CD8-positive, alpha-beta memory T cell (primary cell): Measurements from ENCODE around the gene C12orf57. TPM values are rescaled to one million over a fixed set of nuclear protein-coding genes. Genes with fewer than 3 reads are reported as not detected.

Source experiments
- CTCF ChIA-PET: fragments of 350-600 bp; sonication (Branson Sonifier 250); formaldehyde crosslinking; loops from one replicate; lab custom pipeline; 2021; ENCODE audit warnings: antibody characterized with exemption; lab: Charles Lee
- POLR2A ChIA-PET: fragments of 350-600 bp; sonication (Branson Sonifier 250); formaldehyde crosslinking; loops from one replicate; lab custom pipeline; 2021; ENCODE audit warnings: antibody characterized with exemption; lab: Charles Lee
- DNase-seq, 5 donors: peaks; one replicate each; pipeline versions ENCODE4 v3.0.0 to v3.0.0-alpha.2; 2020 to 2022; ENCODE audit warnings: mixed read lengths in 1 of 5
- H3K27ac ChIP-seq: one replicate; pipeline ENCODE4 v1.7.0; 2013; ENCODE audit warnings: low read depth, mild to moderate bottlenecking, low read length, moderate library complexity
- H3K27me3 ChIP-seq: 2 replicates; pipeline ENCODE4 v1.7.0; 2013; ENCODE audit warnings: low read length, mild to moderate bottlenecking; ENCODE audit not compliant: insufficient read depth, poor library complexity, severe bottlenecking
- H3K36me3 ChIP-seq: 2 replicates; pipeline ENCODE4 v1.7.0; 2013; ENCODE audit warnings: mild to moderate bottlenecking, low read length, moderate library complexity; ENCODE audit not compliant: insufficient read depth
- H3K4me1 ChIP-seq: 2 replicates; pipeline ENCODE4 v1.7.0; 2013; ENCODE audit warnings: mild to moderate bottlenecking, low read length, moderate library complexity; ENCODE audit not compliant: insufficient read depth
- H3K4me3 ChIP-seq: 2 replicates; pipeline ENCODE4 v1.7.0; 2013; ENCODE audit warnings: mild to moderate bottlenecking, low read length
- H3K9me3 ChIP-seq: 2 replicates; pipeline ENCODE4 v1.7.0; 2013; ENCODE audit warnings: mild to moderate bottlenecking, low read length
- H3K27ac Mint-ChIP-seq, 8 donors: one replicate each; pipeline ENCODE4 v1.8.0; 2020 to 2021; ENCODE audit warnings: mixed read lengths in 8 of 8, mild to moderate bottlenecking in 6 of 8, inconsistent platforms in 3 of 8, moderate library complexity in 3 of 8
- H3K27me3 Mint-ChIP-seq, 2 donors: one replicate each; pipeline ENCODE4 v1.8.0; 2020 to 2021; ENCODE audit warnings: mixed read lengths in 2 of 2, mild to moderate bottlenecking in 1 of 2, moderate library complexity in 1 of 2
- H3K36me3 Mint-ChIP-seq, 3 donors: one replicate each; pipeline ENCODE4 v1.8.0; 2020 to 2021; ENCODE audit warnings: mixed read lengths in 3 of 3, inconsistent platforms in 1 of 3, mild to moderate bottlenecking in 1 of 3
- H3K4me1 Mint-ChIP-seq, 3 donors: one replicate each; pipeline ENCODE4 v1.8.0; 2020 to 2021; ENCODE audit warnings: mixed read lengths in 3 of 3, inconsistent platforms in 1 of 3, mild to moderate bottlenecking in 1 of 3
- H3K4me3 Mint-ChIP-seq, 7 donors: one replicate each; pipeline ENCODE4 v1.8.0; 2020 to 2021; ENCODE audit warnings: mixed read lengths in 7 of 7, mild to moderate bottlenecking in 6 of 7, moderate library complexity in 4 of 7, inconsistent platforms in 2 of 7
- H3K9me3 Mint-ChIP-seq, 5 donors: one replicate each; pipeline ENCODE4 v1.8.0; 2020 to 2022; ENCODE audit warnings: mixed read lengths in 5 of 5, mild to moderate bottlenecking in 3 of 5, moderate library complexity in 2 of 5, inconsistent platforms in 1 of 5
- polyA plus RNA-seq: library from polyadenylated mRNA; unstranded; fragments of 300-500 nt; fragmentation: Illumina TruSeq; gene quantifications from one replicate; pipeline ENCODE4 v1.2.3, GENCODE V29; 2021
- total RNA-seq, 2 experiments: library from RNA; stranded (reverse); gene quantifications; one replicate each; pipeline ENCODE4 v1.2.3, GENCODE V29; 2021

C12orf57 gene
- total and polyA plus RNA-seq, 3 experiments from 2014 or later, result 259 to 304 (median 297) TPM

GRCh38 chr12:6941782-6942181 is 2.0 kb upstream of the C12orf57 start:
- Histone ChIP-seq H3K36me3 (no peaks in the 10 kb centered on the region), H3K27me3 (no peaks in the 10 kb centered on the region), H3K4me1 (peaks cover 42% of the 10 kb centered on the region), H3K4me3 (no peak overlapping the region), H3K9me3 (no peaks in the 10 kb centered on the region), H3K27ac (no peak overlapping the region)
- no peak for DNase-seq
- Mint-ChIP-seq H3K27ac (peak overlapping the region in 3 of 8 donors; percentile 21 to 100 (median 94)), H3K36me3 (peaks cover 0 to 26% (median 0%) of the 10 kb centered on the region in 3 donors), H3K4me3 (peak overlapping the region in 1 of 7 donors; percentile 9), H3K4me1 (peaks cover 47 to 54% (median 54%) of the 10 kb centered on the region in 3 donors), H3K9me3 (no peaks in the 10 kb centered on the region), H3K27me3 (peaks cover 0 to 6% of the 10 kb centered on the region in 2 donors)
- POLR2A ChIA-PET, result interaction anchor here (1.0 to 1.7 kb wide), 2 partner anchors 23 to 27 kb away, joined by 3 to 4 read pairs; no protein-coding TSS in a partner anchor
- CTCF ChIA-PET, result interaction anchor here (0.8 to 22.6 kb wide), 6 partner anchors 9 to 76 kb away, joined by 3 to 815 read pairs (median 32); partner anchors contain the start of genes ATN1, LPCAT3, PTPN6 and SPSB2

- Histone ChIP-seq H3K27me3 (no peaks in the 10 kb centered on the region), H3K36me3 (no peaks in the 10 kb centered on the region), H3K27ac (peak overlapping the region; percentile 96), H3K4me3 (no peak overlapping the region), H3K4me1 (peaks cover 42% of the 10 kb centered on the region), H3K9me3 (no peaks in the 10 kb centered on the region)
- H3K36me3 Mint-ChIP-seq, result peaks cover 0 to 24% (median 0%) of the 10 kb centered on the region in 3 donors
- H3K27ac Mint-ChIP-seq, result peak overlapping the region; percentile 82 to 100 (median 96)
- H3K9me3 Mint-ChIP-seq, result no peaks in the 10 kb centered on the region
- DNase-seq, result peak in 1 of 5 donors; percentile 58
- peaks cover 0 to 6% of the 10 kb centered on the region in 2 donors for H3K27me3 Mint-ChIP-seq
- H3K4me1 Mint-ChIP-seq, result peaks cover 49 to 57% (median 57%) of the 10 kb centered on the region in 3 donors
- ChIA-PET CTCF (interaction anchor here (1.9 to 22.6 kb wide), 4 partner anchors 16 to 70 kb away, joined by 6 to 815 read pairs (median 46); partner anchors contain the start of genes ATN1 and SPSB2), POLR2A (interaction anchor here (1.7 to 10.6 kb wide), 3 partner anchors 18 to 76 kb away, joined by 4 to 481 read pairs (median 21); partner anchors contain the start of gene LPCAT3)
- peak overlapping the region in 1 of 7 donors; percentile 28 for H3K4me3 Mint-ChIP-seq
These were observed 1.5 kb upstream of the C12orf57 start for GRCh38 chr12:6942331-6942665.

- H3K4me3 Mint-ChIP-seq, result peak overlapping the region; percentile 87 to 98 (median 94)
- CTCF ChIA-PET, result interaction anchor here (0.9 to 22.6 kb wide), 16 partner anchors 9 to 322 kb away, joined by 3 to 815 read pairs (median 10); partner anchors contain the start of genes ATN1, C1RL, EMG1 and ENO2
- H3K36me3 ChIP-seq, result no peaks in the 10 kb centered on the region
- peak overlapping the region; percentile 96 for H3K27ac ChIP-seq
- no peaks in the 10 kb centered on the region for H3K9me3 Mint-ChIP-seq
- no peaks in the 10 kb centered on the region for H3K9me3 ChIP-seq
- peaks cover 0 to 24% (median 0%) of the 10 kb centered on the region in 3 donors for H3K36me3 Mint-ChIP-seq
- H3K4me1 Mint-ChIP-seq, result peaks cover 55 to 62% (median 60%) of the 10 kb centered on the region in 3 donors
- H3K27me3 Mint-ChIP-seq, result peaks cover 0 to 6% of the 10 kb centered on the region in 2 donors
- POLR2A ChIA-PET, result interaction anchor here (1.1 to 10.6 kb wide), 15 partner anchors 9 to 219 kb away, joined by 4 to 481 read pairs (median 11); partner anchors contain the start of genes ATN1, CDCA3, COPS7A and EMG1
- DNase-seq, result peak in 4 of 5 donors; percentile 70 to 91 (median 82)
- H3K27ac Mint-ChIP-seq, result peak overlapping the region; percentile 94 to 100 (median 99)
- H3K4me3 ChIP-seq, result peak overlapping the region; percentile 72
- no peaks in the 10 kb centered on the region for H3K27me3 ChIP-seq
- peaks cover 49% of the 10 kb centered on the region for H3K4me1 ChIP-seq
These were observed 467 bp upstream of the C12orf57 start for GRCh38 chr12:6943389-6943721.

- Mint-ChIP-seq H3K4me3 (peak overlapping the region; percentile 87 to 98 (median 94)), H3K36me3 (peaks cover 0 to 22% (median 0%) of the 10 kb centered on the region in 3 donors), H3K4me1 (peaks cover 60 to 67% (median 67%) of the 10 kb centered on the region in 3 donors), H3K9me3 (no peaks in the 10 kb centered on the region), H3K27ac (peak overlapping the region; percentile 94 to 100 (median 99)), H3K27me3 (peaks cover 0 to 5% of the 10 kb centered on the region in 2 donors)
- H3K36me3 ChIP-seq, result no peaks in the 10 kb centered on the region
- CTCF ChIA-PET, result interaction anchor here (0.6 to 22.6 kb wide), 23 partner anchors 8 to 323 kb away, joined by 3 to 815 read pairs (median 6); partner anchors contain the start of genes ATN1, C1RL, EMG1 and ENO2
- POLR2A ChIA-PET, result interaction anchor here (0.5 to 10.6 kb wide), 18 partner anchors 8 to 220 kb away, joined by 3 to 481 read pairs (median 9); partner anchors contain the start of genes ATN1, CDCA3, COPS7A and EMG1
- no peaks in the 10 kb centered on the region for H3K9me3 ChIP-seq
- H3K4me3 ChIP-seq, result peak overlapping the region; percentile 72
- peak overlapping the region; percentile 96 for H3K27ac ChIP-seq
- DNase-seq, result peak; percentile 73 to 93 (median 84)
- H3K27me3 ChIP-seq, result no peaks in the 10 kb centered on the region
- peaks cover 58% of the 10 kb centered on the region for H3K4me1 ChIP-seq
These were observed 762 bp downstream of the C12orf57 start for GRCh38 chr12:6944381-6945186.

- Mint-ChIP-seq H3K27me3 (peaks cover 0 to 5% of the 10 kb centered on the region in 2 donors), H3K27ac (peak overlapping the region; percentile 94 to 100 (median 98)), H3K4me3 (peak overlapping the region; percentile 87 to 98 (median 94)), H3K4me1 (peaks cover 69 to 77% (median 74%) of the 10 kb centered on the region in 3 donors), H3K9me3 (no peaks in the 10 kb centered on the region), H3K36me3 (peaks cover 0 to 18% (median 0%) of the 10 kb centered on the region in 3 donors)
- no peak for DNase-seq
- peak overlapping the region; percentile 72 for H3K4me3 ChIP-seq
- ChIA-PET POLR2A (interaction anchor here (0.5 to 10.6 kb wide), 6 partner anchors 9 to 182 kb away, joined by 3 to 481 read pairs (median 20); partner anchors contain the start of genes CDCA3, LPCAT3 and USP5), CTCF (interaction anchor here (1.1 to 22.6 kb wide), 13 partner anchors 8 to 193 kb away, joined by 3 to 815 read pairs (median 23); partner anchors contain the start of genes ATN1, C1RL, EMG1 and LPCAT3)
- H3K4me1 ChIP-seq, result peaks cover 69% of the 10 kb centered on the region
- peak overlapping the region; percentile 53 for H3K27ac ChIP-seq
- no peaks in the 10 kb centered on the region for H3K27me3 ChIP-seq
- H3K9me3 ChIP-seq, result no peaks in the 10 kb centered on the region
- no peaks in the 10 kb centered on the region for H3K36me3 ChIP-seq
These were observed 1.8 kb downstream of the C12orf57 start for GRCh38 chr12:6945613-6946012.

- peaks cover 0 to 19% (median 0%) of the 10 kb centered on the region in 3 donors for H3K36me3 Mint-ChIP-seq
- H3K4me1 Mint-ChIP-seq, result peaks cover 73 to 82% (median 79%) of the 10 kb centered on the region in 3 donors
- ChIA-PET POLR2A (interaction anchor here (0.5 to 10.6 kb wide), 6 partner anchors 9 to 181 kb away, joined by 3 to 481 read pairs (median 10); partner anchors contain the start of genes CDCA3, EMG1, PHB2 and USP5), CTCF (interaction anchor here (0.9 to 22.6 kb wide), 13 partner anchors 8 to 193 kb away, joined by 3 to 815 read pairs (median 21); partner anchors contain the start of genes ATN1, C1RL, EMG1 and LPCAT3)
- H3K27me3 Mint-ChIP-seq, result peaks cover 0 to 5% of the 10 kb centered on the region in 2 donors
- peak overlapping the region; percentile 87 to 98 (median 93) for H3K4me3 Mint-ChIP-seq
- H3K27ac Mint-ChIP-seq, result peak overlapping the region; percentile 94 to 100 (median 98)
- DNase-seq, result peak; percentile 55 to 79 (median 65)
- H3K36me3 ChIP-seq, result no peaks in the 10 kb centered on the region
- no peaks in the 10 kb centered on the region for H3K9me3 ChIP-seq
- peaks cover 73% of the 10 kb centered on the region for H3K4me1 ChIP-seq
- no peaks in the 10 kb centered on the region for H3K9me3 Mint-ChIP-seq
- H3K27me3 ChIP-seq, result no peaks in the 10 kb centered on the region
- H3K4me3 ChIP-seq, result peak overlapping the region; percentile 72
- peak overlapping the region; percentile 53 for H3K27ac ChIP-seq
These were observed 2.5 kb downstream of the C12orf57 start for GRCh38 chr12:6946033-6946919.
